AG20443 (cell line): ENCODE measurements around the gene CTNNA3.
"Not testable (repeated sequence)": the region's sequence is repeated elsewhere in the genome, so short reads cannot be mapped to it uniquely, and the experiment has no call there.

Experiments
- DNase-seq: peaks from one replicate; pipeline ENCODE4 v3.0.0; 2012; ENCODE audit warnings: low spot score, mixed read lengths

The CTNNA3 gene

GRCh38 chr10:67602268-67602950 lies 93.6 kb downstream of the CTNNA3 start:
- DNase-seq, result no peak

- DNase-seq, result no peak
These were observed 96.4 kb downstream of the CTNNA3 start for GRCh38 chr10:67599597-67599996.

DNA sequence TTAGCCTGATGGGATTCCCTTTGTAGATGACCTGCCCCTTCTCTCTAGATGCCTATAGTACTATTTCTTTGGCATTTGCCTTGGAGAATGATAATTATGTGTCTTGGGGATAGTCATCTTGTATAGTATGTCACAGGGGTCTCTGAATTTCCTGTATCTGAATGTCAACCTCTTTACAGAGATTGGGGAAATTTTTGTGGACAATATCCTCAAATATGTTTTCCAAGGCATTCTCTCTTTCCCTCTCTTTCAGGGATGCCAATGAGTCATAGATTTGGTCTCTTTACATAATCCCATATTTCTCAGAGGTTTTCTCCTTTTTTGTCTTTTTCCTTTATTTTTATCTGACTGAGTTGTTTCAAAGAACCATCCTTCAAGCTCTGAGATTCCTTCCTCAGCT lies 99.4 kb downstream of the CTNNA3 start:
- DNase-seq, result no peak

- no peak for DNase-seq
These were observed 108.2 kb downstream of the CTNNA3 start for GRCh38 chr10:67587771-67588170.

- no peak for DNase-seq
These were observed 120.5 kb downstream of the CTNNA3 start for GRCh38 chr10:67575532-67575931.

- no peak for DNase-seq
These were observed 122.5 kb downstream of the CTNNA3 start for GRCh38 chr10:67573484-67573883.

GRCh38 chr10:67571503-67571902 lies 124.5 kb downstream of the CTNNA3 start:
- no peak for DNase-seq

DNA sequence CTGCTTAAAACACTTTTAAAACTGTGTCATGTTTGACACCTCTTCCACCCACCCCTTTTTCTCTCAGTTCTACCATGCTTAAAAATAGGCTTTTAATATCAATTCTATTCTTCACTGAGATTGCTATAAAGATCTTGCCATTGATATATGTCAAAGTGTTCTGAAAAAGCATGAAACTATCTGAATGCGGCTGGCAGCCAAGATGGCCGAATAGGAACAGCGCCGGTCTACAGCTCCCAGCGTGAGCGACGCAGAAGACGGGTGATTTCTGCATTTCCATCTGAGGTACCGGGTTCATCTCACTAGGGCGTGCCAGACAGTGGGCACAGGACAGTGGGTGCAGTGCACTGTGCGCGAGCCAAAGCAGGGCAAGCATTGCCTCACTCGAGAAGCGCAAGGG lies 137.7 kb downstream of the CTNNA3 start:
- not testable (repeated sequence) for DNase-seq

DNA sequence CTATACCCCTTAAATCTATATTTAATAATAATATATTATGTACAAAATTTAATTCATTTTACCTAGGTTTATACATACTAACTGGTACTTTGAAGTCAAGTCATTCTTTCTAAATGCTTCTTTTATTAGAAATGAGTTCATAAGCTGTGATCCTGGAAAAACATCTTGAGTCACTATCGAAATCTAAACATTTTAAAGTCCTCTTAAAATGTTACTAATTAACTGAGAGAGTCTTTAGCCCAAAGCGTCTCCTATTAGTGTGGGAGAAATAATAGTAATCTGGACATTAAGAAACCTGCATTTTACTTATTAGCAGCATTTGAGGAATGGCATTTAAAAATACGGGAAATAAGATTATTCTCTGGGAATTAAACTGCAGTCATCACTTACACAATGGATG lies 142.7 kb downstream of the CTNNA3 start:
- DNase-seq, result no peak

- DNase-seq, result no peak
These were observed 145.1 kb downstream of the CTNNA3 start for GRCh38 chr10:67550838-67551402.

DNA sequence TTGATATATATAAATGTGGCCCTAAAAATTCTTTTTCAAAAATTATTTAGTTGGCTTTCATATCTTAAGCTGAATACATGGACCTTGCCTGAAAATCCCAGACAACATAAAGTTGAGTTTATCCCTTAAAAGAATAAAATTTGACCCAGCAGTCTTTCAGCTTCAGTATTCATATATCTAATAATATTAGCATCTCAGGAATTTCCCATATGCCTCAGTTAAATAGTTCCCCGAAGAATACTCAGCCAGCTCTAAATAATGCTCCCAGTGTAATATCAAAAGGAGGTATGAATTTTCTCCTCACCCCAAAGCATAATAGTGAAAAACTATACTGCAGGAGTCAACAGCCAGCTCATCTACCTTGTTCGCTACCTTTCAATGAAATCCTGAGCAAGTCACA lies 145.9 kb downstream of the CTNNA3 start:
- DNase-seq, result no peak

DNA sequence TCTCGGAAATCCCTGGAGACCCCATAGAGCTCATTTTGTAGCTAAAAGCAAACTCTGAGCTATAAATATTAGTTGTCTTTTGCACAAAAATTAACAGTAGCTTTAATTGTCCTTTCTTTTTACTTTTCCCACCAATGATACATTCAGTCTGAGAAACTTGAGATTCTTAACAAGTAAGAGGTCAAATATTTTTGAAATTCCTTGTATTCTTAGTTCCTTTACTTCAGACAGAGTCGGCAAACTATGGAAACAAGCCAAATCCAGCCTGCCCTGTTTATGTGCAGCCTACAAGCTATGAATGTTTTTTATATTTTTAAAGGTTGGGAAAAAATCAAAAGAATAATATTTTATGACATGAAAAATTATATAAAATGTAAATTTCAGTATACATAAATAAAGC lies 146.6 kb downstream of the CTNNA3 start:
- no peak for DNase-seq

- no peak for DNase-seq
These were observed 154.6 kb downstream of the CTNNA3 start for GRCh38 chr10:67541411-67541810.

- DNase-seq, result no peak
These were observed 156.7 kb downstream of the CTNNA3 start for GRCh38 chr10:67539312-67539711.

GRCh38 chr10:67537906-67538305 lies 158.1 kb downstream of the CTNNA3 start:
- no peak for DNase-seq

DNA sequence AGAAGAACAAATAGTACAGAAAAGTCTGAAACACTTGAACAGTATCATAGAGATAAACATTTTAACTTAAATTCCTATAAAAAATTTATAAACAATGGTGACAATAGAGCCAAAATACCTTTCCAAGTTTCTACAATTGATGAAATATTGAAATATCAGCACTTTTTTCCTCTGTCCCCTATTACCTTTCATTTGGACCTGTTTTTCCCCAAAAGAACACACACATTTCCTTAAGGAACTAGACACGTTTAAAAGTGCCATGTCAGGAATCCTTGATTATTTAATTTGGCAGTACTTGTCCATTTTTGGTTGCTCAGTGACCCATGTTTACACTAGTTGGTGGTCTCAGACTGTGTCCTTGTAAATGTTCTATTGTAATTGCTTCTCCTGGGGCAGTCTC lies 162.6 kb downstream of the CTNNA3 start:
- no peak for DNase-seq

DNA sequence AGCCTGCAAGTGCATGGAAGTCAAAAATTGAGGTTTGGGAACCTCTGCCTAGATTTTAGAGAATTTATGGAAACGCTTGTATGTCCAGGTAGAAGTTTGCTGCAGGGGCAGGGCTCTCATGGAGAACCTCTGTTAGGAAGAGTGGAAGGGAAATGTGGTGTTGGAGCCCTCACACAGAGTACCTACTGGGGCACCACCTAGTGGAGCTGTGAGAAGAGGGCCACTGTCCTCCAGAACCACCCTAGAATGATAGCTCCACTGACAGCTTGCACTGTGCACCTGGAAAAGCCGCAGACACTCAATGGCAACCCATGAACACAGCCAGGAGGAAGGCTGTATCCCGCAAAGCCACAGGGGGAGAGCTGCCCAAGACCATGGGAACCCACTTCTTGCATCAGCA lies 165.0 kb downstream of the CTNNA3 start:
- DNase-seq, result not testable (repeated sequence)

GRCh38 chr10:67527351-67527750 lies 168.6 kb downstream of the CTNNA3 start:
- no peak for DNase-seq

GRCh38 chr10:67521546-67521945 lies 174.4 kb downstream of the CTNNA3 start:
- no peak for DNase-seq

- peak; percentile 53 for DNase-seq
These were observed 175.0 kb downstream of the CTNNA3 start for GRCh38 chr10:67520924-67521520.

- no peak for DNase-seq
These were observed 176.6 kb downstream of the CTNNA3 start for GRCh38 chr10:67519434-67519833.

GRCh38 chr10:67518756-67519155 lies 177.2 kb downstream of the CTNNA3 start:
- DNase-seq, result no peak

- no peak for DNase-seq
These were observed 178.0 kb downstream of the CTNNA3 start for GRCh38 chr10:67518043-67518442.

DNA sequence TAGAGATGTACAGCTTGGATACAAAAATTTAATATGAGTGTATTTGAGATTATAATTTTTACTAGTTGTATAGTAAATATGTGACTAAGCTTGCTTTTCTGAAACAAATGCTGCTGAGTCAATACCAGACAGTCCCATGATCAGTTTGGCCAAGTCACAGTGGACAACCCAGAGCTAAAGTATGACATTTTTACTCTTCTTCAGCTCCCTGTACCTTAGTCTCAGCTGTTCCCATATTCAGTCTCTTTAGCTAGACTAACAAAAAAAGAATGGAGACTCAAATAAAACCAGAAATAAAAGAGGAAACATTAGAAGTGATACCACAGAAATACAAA lies 189.3 kb downstream of the CTNNA3 start:
- no peak for DNase-seq
